Measurements from ENCODE around the gene SNX15.
"Not testable (repeated sequence)": the region's sequence is repeated elsewhere in the genome, so short reads cannot be mapped to it uniquely, and the experiment has no call there.

Gene SNX15

DNA sequence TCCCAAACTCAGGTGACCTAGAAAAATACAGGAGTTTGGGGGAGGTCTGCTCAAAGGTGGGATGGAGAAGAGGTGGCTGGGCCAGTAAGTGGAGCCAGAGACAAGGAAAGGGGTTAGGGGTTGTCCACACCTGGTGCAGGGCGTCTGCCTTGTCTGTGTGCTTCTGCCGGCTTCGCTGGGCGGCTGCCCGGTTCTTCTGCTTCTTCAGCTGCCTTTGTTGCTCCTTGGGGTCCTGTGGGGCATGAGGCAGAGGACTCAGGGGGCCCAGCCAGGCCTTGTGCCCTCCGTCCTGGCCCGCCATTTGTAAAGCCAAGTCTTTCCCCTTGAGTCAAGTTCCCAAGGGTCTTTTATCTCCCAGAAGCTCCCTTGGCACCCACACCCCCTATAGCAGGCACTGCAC lies 32.9 kb upstream of the SNX15 start:
- TF ChIP-seq BHLHE40 (IDR thresholded peaks at IDR 0.05; ENCODE audit: borderline replicate concordance) (no peak), ZNF384 (IDR thresholded peaks at IDR 0.05) (no peak), TARDBP (IDR thresholded peaks at IDR 0.05) (no peak), FOXK2 (IDR thresholded peaks at IDR 0.05) (no peak), L3MBTL2 (conservative IDR thresholded peaks at IDR 0.05) (no peak)
- CTCF ChIA-PET: no interaction called here
- DNase-seq (ENCODE audit: extremely low spot score): no peak
- POLR2A ChIA-PET: no interaction called here

- TF ChIP-seq ARNT (IDR thresholded peaks at IDR 0.05): no peak
- ChIA-PET POLR2A (interaction anchor here (0.9 to 1.3 kb wide), 4 partner anchors 17 to 151 kb away, joined by 3 to 7 read pairs (median 3); partner anchors contain the start of genes ARL2, CDCA5 and ZFPL1), CTCF (interaction anchor here (0.6 to 1.5 kb wide), 6 partner anchors 16 to 642 kb away, joined by 3 to 6 read pairs (median 3); partner anchors contain the start of genes SIPA1 and SNX15)
- DNase-seq (ENCODE audit: extremely low spot score): no peak
Measured at GRCh38 chr11:64996327-64996709, 30.9 kb upstream of the SNX15 start.

DNA sequence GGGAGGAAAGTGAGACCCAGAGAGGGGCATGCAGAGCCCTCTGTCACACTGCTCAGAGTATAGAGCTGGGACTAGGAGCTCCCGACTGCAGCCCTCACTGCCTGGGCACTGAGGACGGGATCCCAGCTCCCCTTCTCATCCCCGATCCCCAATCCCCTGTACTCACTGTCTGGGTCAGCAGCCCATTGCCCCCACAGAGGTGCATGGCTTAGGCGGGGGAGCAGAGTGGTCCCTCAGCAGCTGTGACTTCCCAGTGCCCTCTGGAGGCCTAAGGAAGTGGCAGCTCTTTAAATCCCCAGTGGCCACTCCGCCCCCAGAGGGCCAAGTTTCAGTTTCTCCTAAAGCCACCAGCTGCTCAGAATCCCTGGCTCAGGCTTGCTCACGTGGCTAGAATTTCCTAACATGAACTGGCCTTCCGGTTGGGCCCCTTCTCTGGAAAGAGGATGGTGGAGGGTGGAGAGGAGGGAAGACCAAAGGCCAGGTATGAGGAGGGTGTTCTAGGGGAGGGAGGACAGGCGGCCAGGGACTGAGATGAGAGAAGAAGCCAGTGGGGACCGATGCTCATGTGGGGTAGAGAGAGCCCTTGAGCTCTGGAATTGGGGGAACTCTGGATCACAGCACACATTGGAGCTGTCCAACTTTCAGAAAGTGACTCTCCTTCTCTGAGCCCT lies 30.4 kb upstream of the SNX15 start, which contains the start of gene BATF2:
Gene BATF2 (minus strand): TSS at position 262 of the 671 bp plus-strand sequence. CDS start 57 bp downstream, at position 205.
- POLR2A ChIA-PET: interaction anchor here (0.9 to 1.3 kb wide), 5 partner anchors 17 to 151 kb away, joined by 3 to 7 read pairs (median 3); partner anchors contain the start of genes ARL2, CDCA5 and ZFPL1
- TF ChIP-seq L3MBTL2 (conservative IDR thresholded peaks at IDR 0.05): no peak
- TF ChIP-seq LEF1 (IDR thresholded peaks at IDR 0.05; ENCODE audit: borderline replicate concordance): no peak
- TF ChIP-seq SP1 (IDR thresholded peaks at IDR 0.05): no peak
- TF ChIP-seq FOXM1 (IDR thresholded peaks at IDR 0.05; ENCODE audit: borderline replicate concordance): no peak
- TF ChIP-seq HDGF (IDR thresholded peaks at IDR 0.05; ENCODE audit: borderline replicate concordance): no peak
- no peak for TF ChIP-seq NFRKB (IDR thresholded peaks at IDR 0.05)
- TF ChIP-seq, protein P1, sequence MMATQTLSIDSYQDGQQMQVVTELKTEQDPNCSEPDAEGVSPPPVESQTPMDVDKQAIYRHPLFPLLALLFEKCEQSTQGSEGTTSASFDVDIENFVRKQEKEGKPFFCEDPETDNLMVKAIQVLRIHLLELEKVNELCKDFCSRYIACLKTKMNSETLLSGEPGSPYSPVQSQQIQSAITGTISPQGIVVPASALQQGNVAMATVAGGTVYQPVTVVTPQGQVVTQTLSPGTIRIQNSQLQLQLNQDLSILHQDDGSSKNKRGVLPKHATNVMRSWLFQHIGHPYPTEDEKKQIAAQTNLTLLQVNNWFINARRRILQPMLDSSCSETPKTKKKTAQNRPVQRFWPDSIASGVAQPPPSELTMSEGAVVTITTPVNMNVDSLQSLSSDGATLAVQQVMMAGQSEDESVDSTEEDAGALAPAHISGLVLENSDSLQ (IDR thresholded peaks at IDR 0.05): no peak
- TF ChIP-seq ELF4 (IDR thresholded peaks at IDR 0.05): no peak
- no peak for TF ChIP-seq ZNF384 (IDR thresholded peaks at IDR 0.05)
- CTCF ChIA-PET: interaction anchor here (0.6 to 1.5 kb wide), 8 partner anchors 14 to 641 kb away, joined by 3 to 6 read pairs (median 3); partner anchors contain the start of genes SIPA1 and SNX15

GRCh38 chr11:64998141-64998540 lies 29.1 kb upstream of the SNX15 start:
- DNase-seq (ENCODE audit: extremely low spot score): no peak
- POLR2A ChIA-PET: interaction anchor here (0.9 to 1.1 kb wide), 2 partner anchors 43 to 113 kb away, joined by 3 read pairs; partner anchors contain the start of gene SAC3D1

More for the DNA sequence above, 30.4 kb upstream of the SNX15 start, which contains the start of gene BATF2:
- peak; percentile 75 for DNase-seq (ENCODE audit: extremely low spot score)

GRCh38 chr11:64998690-64999431 lies 28.4 kb upstream of the SNX15 start:
- TF ChIP-seq FOXM1 (IDR thresholded peaks at IDR 0.05; ENCODE audit: borderline replicate concordance): no peak
- no peak for TF ChIP-seq FOXA1 (IDR thresholded peaks at IDR 0.05)
- TF ChIP-seq BHLHE40 (IDR thresholded peaks at IDR 0.05; ENCODE audit: borderline replicate concordance): no peak
- CTCF ChIA-PET: interaction anchor here (0.9 to 1.3 kb wide), 2 partner anchors 8 to 111 kb away, joined by 3 to 4 read pairs; no protein-coding TSS in a partner anchor
- POLR2A ChIA-PET: interaction anchor here (0.5 to 0.9 kb wide), 2 partner anchors 42 to 53 kb away, joined by 3 read pairs; partner anchors contain the start of gene SAC3D1
- no peak for DNase-seq (ENCODE audit: extremely low spot score)

More at GRCh38 chr11:64998141-64998540, 29.1 kb upstream of the SNX15 start:
- TF ChIP-seq TARDBP (IDR thresholded peaks at IDR 0.05): no peak
- CTCF ChIA-PET: interaction anchor here (0.9 to 1.3 kb wide), 3 partner anchors 9 to 110 kb away, joined by 3 to 4 read pairs (median 3); no protein-coding TSS in a partner anchor

DNA sequence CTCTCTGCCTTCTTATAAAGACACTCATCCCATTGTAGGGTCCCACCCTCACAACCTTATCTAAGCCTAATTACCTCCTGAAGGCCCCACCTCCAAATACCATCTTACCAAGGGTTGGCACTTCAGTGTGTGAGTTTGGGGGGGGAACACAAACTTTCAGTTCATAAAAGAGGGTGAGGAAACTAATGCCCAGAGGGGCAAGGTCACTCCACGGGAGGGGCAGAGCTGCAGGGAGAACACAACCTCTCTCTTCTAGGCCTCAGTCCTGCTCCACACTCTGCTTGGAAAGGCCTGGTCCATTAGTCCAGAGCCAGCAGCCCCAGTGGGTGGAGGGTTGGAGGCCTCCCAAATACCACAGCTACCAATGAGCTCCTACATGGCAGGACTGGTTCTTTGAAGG lies 27.8 kb upstream of the SNX15 start:
- ChIA-PET CTCF (interaction anchor here (1.3 kb wide), 1 partner anchor 111 kb away, joined by 3 read pairs; no protein-coding TSS in a partner anchor), POLR2A (interaction anchor here (0.5 kb wide), 1 partner anchor 54 kb away, joined by 3 read pairs; no protein-coding TSS in a partner anchor)
- no peak for DNase-seq (ENCODE audit: extremely low spot score)
- TF ChIP-seq SP1 (IDR thresholded peaks at IDR 0.05) (no peak), L3MBTL2 (conservative IDR thresholded peaks at IDR 0.05) (no peak), FOXK2 (IDR thresholded peaks at IDR 0.05) (no peak), ARNT (IDR thresholded peaks at IDR 0.05) (no peak)

DNA sequence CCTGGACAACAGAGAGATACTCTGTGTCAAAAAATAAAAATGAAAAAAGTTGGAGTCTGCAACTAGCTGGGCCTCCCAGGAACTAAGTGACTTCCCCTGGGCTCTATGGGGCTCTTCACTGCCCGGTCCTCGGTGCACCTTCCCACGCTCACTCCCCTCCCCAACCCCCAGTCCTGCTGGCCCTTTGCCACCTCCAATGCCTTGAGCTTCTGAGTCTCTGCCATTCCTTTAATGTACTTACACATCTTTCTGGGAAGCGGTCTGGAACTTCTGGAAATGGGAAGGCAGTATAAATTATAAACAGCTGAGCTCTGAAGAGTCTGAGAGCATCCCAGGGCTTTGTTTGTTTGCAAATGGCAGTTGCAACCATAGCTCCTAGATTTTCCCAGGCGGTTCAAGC lies 24.5 kb upstream of the SNX15 start:
- no peak for TF ChIP-seq ZNF384 (IDR thresholded peaks at IDR 0.05)
- CTCF ChIA-PET: interaction anchor here (0.6 to 1.1 kb wide), 2 partner anchors 11 to 156 kb away, joined by 3 to 4 read pairs; partner anchors contain the start of gene ARL2
- DNase-seq (ENCODE audit: extremely low spot score): no peak
- POLR2A ChIA-PET: interaction anchor here (1.5 kb wide), 1 partner anchor 119 kb away, joined by 3 read pairs; the partner anchor contains the start of genes FAU and MRPL49

GRCh38 chr11:65003282-65003681 lies 24.0 kb upstream of the SNX15 start:
- no peak for DNase-seq (ENCODE audit: extremely low spot score)
- POLR2A ChIA-PET: interaction anchor here (1.5 kb wide), 1 partner anchor 119 kb away, joined by 3 read pairs; the partner anchor contains the start of genes FAU and MRPL49
- CTCF ChIA-PET: interaction anchor here (0.6 to 1.1 kb wide), 2 partner anchors 11 to 231 kb away, joined by 4 to 7 read pairs; partner anchors contain the start of gene ARL2
- TF ChIP-seq ELF4 (IDR thresholded peaks at IDR 0.05) (no peak), ZNF384 (IDR thresholded peaks at IDR 0.05) (no peak), SUZ12 (IDR thresholded peaks at IDR 0.05) (no peak), NFRKB (IDR thresholded peaks at IDR 0.05) (no peak), FOXA1 (IDR thresholded peaks at IDR 0.05) (no peak), BHLHE40 (IDR thresholded peaks at IDR 0.05; ENCODE audit: borderline replicate concordance) (no peak), L3MBTL2 (conservative IDR thresholded peaks at IDR 0.05) (no peak), LEF1 (IDR thresholded peaks at IDR 0.05; ENCODE audit: borderline replicate concordance) (no peak)

GRCh38 chr11:65003968-65004367 lies 23.3 kb upstream of the SNX15 start:
- POLR2A ChIA-PET: interaction anchor here (1.5 kb wide), 1 partner anchor 118 kb away, joined by 3 read pairs; the partner anchor contains the start of genes FAU and MRPL49
- DNase-seq (ENCODE audit: extremely low spot score); CTCF ChIA-PET: not testable (repeated sequence)

All from HEK293T (cell line).